WTC11 (cell line): Measurements from ENCODE around the gene GRK4.
"Not testable (repeated sequence)": the region's sequence is repeated elsewhere in the genome, so short reads cannot be mapped to it uniquely, and the experiment has no call there.

Experiments used
- ELF4 ChIP-seq: sonication (generic); formaldehyde crosslinking; IDR thresholded peaks from 2 replicates; pipeline ENCODE4 v1.8.1; 2022; ENCODE audit warnings: low read depth, mild to moderate bottlenecking, moderate library complexity, missing genetic modification reagents
- ESRRA ChIP-seq: sonication (generic); formaldehyde crosslinking; IDR thresholded peaks from 2 replicates; pipeline ENCODE4 v1.8.1; 2022; ENCODE audit warnings: mild to moderate bottlenecking, missing genetic modification reagents, borderline replicate concordance
- FOXP1 ChIP-seq: sonication (generic); formaldehyde crosslinking; IDR thresholded peaks from 2 replicates; pipeline ENCODE4 v1.8.0; 2022; ENCODE audit warnings: missing genetic modification reagents, mild to moderate bottlenecking, moderate library complexity, borderline replicate concordance
- TCF7 ChIP-seq: sonication (generic); formaldehyde crosslinking; IDR thresholded peaks from 2 replicates; pipeline ENCODE4 v1.8.0; 2022; ENCODE audit warnings: mild to moderate bottlenecking, low read depth, missing genetic modification reagents, moderate library complexity
- TF ChIP-seq, protein P1 (sequence below): fragments of 200-600 bp; IDR thresholded peaks from 2 replicates; pipeline ENCODE4 v1.8.0; 2022; ENCODE audit warnings: antibody characterized with exemption
- TF ChIP-seq, protein P2 (sequence below): sonication (generic); formaldehyde crosslinking; IDR thresholded peaks from 2 replicates; pipeline ENCODE4 v1.8.1; 2022; ENCODE audit warnings: mild to moderate bottlenecking, moderate library complexity, missing genetic modification reagents
- TF ChIP-seq, protein P3 (sequence below): sonication (generic); formaldehyde crosslinking; conservative IDR thresholded peaks from 2 replicates; pipeline ENCODE4 v1.8.1; 2022; ENCODE audit warnings: mild to moderate bottlenecking, missing genetic modification reagents

DNA sequence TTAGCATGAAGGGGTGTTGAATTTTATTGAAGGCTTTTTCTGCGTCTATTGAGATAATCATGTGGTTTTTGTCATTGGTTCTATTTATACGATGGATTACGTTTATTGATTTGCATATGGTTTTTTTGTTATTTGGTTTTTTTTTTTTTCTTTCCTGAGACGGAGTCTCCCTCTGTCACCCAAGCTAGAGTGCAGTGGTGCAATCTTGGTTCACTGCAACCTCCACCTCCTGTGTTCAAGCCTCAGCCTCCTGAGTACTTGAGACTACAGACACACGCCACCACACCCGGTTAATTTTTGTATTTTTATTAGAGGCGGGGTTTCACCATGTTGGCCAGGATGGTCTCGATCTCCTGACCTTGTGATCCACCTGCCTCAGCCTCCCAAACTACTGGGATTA is 44.7 kb upstream of the GRK4 start:
- TF ChIP-seq TCF7 (CRISPR knock-in tag); ESRRA (CRISPR knock-in tag); FOXP1 (CRISPR knock-in tag); ELF4: not testable (repeated sequence)
- TF ChIP-seq, protein P1, sequence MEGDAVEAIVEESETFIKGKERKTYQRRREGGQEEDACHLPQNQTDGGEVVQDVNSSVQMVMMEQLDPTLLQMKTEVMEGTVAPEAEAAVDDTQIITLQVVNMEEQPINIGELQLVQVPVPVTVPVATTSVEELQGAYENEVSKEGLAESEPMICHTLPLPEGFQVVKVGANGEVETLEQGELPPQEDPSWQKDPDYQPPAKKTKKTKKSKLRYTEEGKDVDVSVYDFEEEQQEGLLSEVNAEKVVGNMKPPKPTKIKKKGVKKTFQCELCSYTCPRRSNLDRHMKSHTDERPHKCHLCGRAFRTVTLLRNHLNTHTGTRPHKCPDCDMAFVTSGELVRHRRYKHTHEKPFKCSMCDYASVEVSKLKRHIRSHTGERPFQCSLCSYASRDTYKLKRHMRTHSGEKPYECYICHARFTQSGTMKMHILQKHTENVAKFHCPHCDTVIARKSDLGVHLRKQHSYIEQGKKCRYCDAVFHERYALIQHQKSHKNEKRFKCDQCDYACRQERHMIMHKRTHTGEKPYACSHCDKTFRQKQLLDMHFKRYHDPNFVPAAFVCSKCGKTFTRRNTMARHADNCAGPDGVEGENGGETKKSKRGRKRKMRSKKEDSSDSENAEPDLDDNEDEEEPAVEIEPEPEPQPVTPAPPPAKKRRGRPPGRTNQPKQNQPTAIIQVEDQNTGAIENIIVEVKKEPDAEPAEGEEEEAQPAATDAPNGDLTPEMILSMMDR = not testable (repeated sequence)
- TF ChIP-seq, protein P2, sequence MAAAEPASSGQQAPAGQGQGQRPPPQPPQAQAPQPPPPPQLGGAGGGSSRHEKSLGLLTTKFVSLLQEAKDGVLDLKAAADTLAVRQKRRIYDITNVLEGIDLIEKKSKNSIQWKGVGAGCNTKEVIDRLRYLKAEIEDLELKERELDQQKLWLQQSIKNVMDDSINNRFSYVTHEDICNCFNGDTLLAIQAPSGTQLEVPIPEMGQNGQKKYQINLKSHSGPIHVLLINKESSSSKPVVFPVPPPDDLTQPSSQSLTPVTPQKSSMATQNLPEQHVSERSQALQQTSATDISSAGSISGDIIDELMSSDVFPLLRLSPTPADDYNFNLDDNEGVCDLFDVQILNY (CRISPR knock-in tag) = not testable (repeated sequence)
- TF ChIP-seq, protein P3, sequence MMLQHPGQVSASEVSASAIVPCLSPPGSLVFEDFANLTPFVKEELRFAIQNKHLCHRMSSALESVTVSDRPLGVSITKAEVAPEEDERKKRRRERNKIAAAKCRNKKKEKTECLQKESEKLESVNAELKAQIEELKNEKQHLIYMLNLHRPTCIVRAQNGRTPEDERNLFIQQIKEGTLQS (CRISPR knock-in tag) = not testable (repeated sequence)
